Type B pancreatic cell (in vitro differentiated cells): Measurements from ENCODE around the gene GNG7. TPM values are rescaled to one million over a fixed set of nuclear protein-coding genes. Genes with fewer than 3 reads are reported as not detected.
A peak's percentile ranks its signal among the peaks of the same experiment; 100 is the strongest.
"Not testable (repeated sequence)": the region's sequence is repeated elsewhere in the genome, so short reads cannot be mapped to it uniquely, and the experiment has no call there.

ENCODE experiments used
- DNase-seq: peaks from one replicate; pipeline ENCODE4 v3.0.0; 2021; ENCODE audit warnings: mixed read lengths; ENCODE audit not compliant: unreplicated experiment; ENCODE audit errors: extremely low spot score
- H3K27ac Mint-ChIP-seq: 2 replicates; pipeline ENCODE4 v1.8.0; 2021; ENCODE audit warnings: mild to moderate bottlenecking, mixed read lengths
- H3K27me3 Mint-ChIP-seq: 2 replicates; pipeline ENCODE4 v1.8.0; 2021; ENCODE audit warnings: mixed read lengths
- H3K36me3 Mint-ChIP-seq: 2 replicates; pipeline ENCODE4 v1.8.0; 2021; ENCODE audit warnings: mixed read lengths
- H3K4me1 Mint-ChIP-seq: one replicate; pipeline ENCODE4 v1.8.0; 2021; ENCODE audit warnings: mixed read lengths; ENCODE audit not compliant: unreplicated experiment
- H3K4me3 Mint-ChIP-seq: 2 replicates; pipeline ENCODE4 v1.8.0; 2021; ENCODE audit warnings: mild to moderate bottlenecking, mixed read lengths
- H3K9me3 Mint-ChIP-seq: 2 replicates; pipeline ENCODE4 v1.8.0; 2021; ENCODE audit warnings: mixed read lengths
- total RNA-seq: library from RNA; stranded (reverse); gene quantifications from 2 replicates; pipeline ENCODE4 v1.2.1, GENCODE V29; 2021; ENCODE audit warnings: low replicate concordance
- TF ChIP-seq, protein P1 (sequence below): fragments of 200-600 bp; sonication (generic); conservative IDR thresholded peaks from 2 replicates; pipeline ENCODE4 v1.5.0; 2021; ENCODE audit warnings: antibody characterized with exemption, mild to moderate bottlenecking

The GNG7 gene
- total RNA-seq, 1 donor from 2014 or later = 12.2 TPM

DNA sequence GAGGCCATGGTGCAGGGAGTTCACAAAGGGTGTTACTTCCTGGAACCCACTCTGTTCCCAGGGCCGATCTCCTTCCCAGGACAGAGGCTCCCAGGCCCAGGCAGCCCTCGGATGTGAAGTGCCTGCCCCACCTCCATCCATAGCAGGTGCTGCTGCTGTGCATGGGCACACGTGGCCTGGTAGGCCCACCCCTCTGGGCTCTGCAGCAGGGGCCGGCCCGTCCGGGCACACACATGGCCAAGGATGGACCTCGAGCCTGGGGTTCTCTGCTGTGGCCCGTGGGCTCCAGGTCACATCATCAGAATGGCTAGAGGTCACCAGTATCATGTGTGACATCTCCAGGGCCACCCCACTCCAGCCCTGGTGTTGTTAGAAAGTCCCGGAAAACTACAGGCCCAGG is 154.8 kb downstream of the GNG7 start:
- Mint-ChIP-seq H3K4me1 (peaks cover 17% of the 10 kb centered on the region), H3K27me3 (no peaks in the 10 kb centered on the region), H3K27ac (no peak overlapping the region), H3K36me3 (no peaks in the 10 kb centered on the region), H3K4me3 (no peak overlapping the region), H3K9me3 (no peaks in the 10 kb centered on the region)
- no peak for DNase-seq
- TF ChIP-seq, protein P1, sequence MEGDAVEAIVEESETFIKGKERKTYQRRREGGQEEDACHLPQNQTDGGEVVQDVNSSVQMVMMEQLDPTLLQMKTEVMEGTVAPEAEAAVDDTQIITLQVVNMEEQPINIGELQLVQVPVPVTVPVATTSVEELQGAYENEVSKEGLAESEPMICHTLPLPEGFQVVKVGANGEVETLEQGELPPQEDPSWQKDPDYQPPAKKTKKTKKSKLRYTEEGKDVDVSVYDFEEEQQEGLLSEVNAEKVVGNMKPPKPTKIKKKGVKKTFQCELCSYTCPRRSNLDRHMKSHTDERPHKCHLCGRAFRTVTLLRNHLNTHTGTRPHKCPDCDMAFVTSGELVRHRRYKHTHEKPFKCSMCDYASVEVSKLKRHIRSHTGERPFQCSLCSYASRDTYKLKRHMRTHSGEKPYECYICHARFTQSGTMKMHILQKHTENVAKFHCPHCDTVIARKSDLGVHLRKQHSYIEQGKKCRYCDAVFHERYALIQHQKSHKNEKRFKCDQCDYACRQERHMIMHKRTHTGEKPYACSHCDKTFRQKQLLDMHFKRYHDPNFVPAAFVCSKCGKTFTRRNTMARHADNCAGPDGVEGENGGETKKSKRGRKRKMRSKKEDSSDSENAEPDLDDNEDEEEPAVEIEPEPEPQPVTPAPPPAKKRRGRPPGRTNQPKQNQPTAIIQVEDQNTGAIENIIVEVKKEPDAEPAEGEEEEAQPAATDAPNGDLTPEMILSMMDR = no peak

DNA sequence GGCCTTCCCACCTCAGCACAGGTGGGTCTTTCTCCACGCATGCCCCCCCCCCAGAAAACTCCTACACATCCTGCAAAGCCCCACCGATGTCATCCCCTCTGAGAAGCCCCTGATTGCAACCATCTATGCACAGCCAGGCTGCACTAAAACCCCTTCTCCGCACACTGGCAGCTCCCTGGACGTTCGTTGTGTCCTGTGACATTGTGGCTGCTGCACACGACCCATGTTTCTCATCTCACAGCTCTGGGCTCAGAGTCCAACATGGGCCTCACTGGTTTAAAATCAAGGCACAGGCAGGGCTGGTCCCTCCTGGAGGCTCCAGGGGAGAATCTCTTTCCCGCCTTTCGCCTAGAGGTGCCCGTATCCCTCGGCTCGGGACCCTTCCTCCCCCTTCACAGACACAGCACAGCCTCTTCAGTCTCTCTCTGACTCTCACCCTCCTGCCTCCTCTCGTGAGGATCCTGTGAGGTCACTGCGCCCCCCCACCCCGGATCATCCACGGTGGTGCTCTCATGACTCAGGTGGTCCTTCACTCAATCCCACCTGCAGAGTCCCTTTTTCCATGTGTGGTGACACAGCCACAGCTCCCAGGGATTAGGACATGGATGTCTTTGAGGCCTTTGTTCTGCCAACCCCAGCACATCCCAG is 155.3 kb downstream of the GNG7 start:
- no peaks in the 10 kb centered on the region for H3K27me3 Mint-ChIP-seq
- H3K4me1 Mint-ChIP-seq = peaks cover 21% of the 10 kb centered on the region
- H3K4me3 Mint-ChIP-seq = peak overlapping the region; percentile 40
- no peak for DNase-seq
- H3K9me3 Mint-ChIP-seq = no peaks in the 10 kb centered on the region
- TF ChIP-seq, protein P1 = no peak
- peak overlapping the region; percentile 63 for H3K27ac Mint-ChIP-seq
- H3K36me3 Mint-ChIP-seq = no peaks in the 10 kb centered on the region

DNA sequence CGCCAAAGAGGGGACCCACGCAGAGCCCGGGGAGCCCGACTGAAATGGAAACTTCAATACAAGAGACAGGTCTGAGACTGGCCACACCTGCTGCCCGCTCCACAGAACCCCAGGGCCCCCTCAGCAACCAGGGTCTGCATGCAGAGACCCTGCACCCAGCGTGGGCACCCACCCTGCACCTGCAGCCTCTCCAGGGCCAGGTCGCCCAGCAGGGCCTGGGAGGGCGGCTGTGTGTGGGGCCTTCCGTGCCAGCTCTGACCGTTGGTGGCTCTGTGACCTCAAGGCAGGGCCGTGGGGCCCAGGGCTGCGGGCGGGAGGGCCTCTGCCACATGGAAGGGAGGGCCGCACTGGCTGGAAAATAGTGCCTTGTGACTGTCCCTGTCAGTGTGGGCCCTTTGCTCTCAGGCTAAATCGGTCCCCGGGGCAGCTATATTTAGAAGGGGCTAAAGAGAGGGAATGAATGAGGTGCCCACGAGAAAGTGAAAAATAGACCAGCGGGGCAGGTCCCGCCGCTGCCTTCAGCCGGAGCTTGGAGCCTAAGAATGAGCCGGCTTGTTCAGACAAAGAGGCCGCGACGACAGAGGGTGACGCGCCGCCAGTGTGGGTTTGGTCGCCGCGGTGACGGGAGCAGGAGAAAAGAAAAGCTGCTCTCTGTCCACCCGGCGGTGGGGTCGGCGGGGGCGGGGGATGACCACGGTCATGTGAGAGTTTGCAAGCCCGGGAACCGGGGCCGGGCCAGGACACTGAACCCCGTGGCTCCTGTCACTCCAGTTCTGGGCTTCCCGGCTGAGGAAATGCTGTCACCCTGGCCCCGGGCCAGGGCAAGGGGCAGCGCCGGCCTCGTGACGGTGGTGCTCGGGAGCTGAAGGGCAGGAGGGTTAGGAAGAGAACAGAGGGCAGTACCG is 156.1 kb downstream of the GNG7 start:
- H3K27ac Mint-ChIP-seq = peak overlapping the region; percentile 86
- no peaks in the 10 kb centered on the region for H3K27me3 Mint-ChIP-seq
- peak overlapping the region; percentile 49 for H3K4me3 Mint-ChIP-seq
- TF ChIP-seq, protein P1 = no peak
- H3K9me3 Mint-ChIP-seq = no peaks in the 10 kb centered on the region
- H3K4me1 Mint-ChIP-seq = peaks cover 22% of the 10 kb centered on the region
- H3K36me3 Mint-ChIP-seq = no peaks in the 10 kb centered on the region
- no peak for DNase-seq

DNA sequence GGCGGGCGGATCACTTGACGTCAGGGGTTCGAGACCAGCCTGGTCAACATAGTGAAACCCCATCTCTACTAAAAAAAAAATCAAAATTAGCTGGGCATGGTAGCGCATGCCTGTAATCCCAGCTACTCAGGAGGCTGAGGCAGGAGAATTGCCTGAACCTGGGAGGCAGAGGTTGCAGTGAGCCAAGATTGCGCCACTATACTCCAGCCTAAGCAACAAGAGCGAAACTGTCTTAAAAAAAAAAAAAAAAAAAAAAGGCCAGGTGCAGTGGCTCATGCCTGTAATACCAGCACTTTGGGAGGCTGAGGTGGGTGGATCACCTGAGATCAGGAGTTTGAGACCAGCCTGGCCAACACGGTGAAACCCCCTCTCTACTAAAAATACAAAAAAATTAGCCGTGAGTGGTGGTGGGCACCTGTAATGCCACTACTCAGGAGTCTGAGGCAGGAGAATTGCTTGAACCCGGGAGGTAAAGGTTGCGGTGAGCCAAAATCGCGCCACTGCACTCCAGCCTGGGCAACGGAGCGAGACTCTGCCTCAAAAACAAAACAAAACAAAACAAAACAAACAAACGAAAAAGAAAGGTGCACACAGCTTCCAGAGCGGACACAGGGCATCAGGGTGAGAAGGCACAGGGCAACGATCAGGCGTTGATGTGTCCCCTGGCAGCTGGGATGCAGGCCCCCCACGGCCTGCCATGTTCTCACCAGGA is 156.9 kb downstream of the GNG7 start:
- H3K4me3 Mint-ChIP-seq, H3K36me3 Mint-ChIP-seq, H3K27me3 Mint-ChIP-seq, H3K9me3 Mint-ChIP-seq, DNase-seq: not testable (repeated sequence)
- H3K27ac Mint-ChIP-seq = peak overlapping the region; percentile 44
- peaks cover 22% of the 10 kb centered on the region for H3K4me1 Mint-ChIP-seq

DNA sequence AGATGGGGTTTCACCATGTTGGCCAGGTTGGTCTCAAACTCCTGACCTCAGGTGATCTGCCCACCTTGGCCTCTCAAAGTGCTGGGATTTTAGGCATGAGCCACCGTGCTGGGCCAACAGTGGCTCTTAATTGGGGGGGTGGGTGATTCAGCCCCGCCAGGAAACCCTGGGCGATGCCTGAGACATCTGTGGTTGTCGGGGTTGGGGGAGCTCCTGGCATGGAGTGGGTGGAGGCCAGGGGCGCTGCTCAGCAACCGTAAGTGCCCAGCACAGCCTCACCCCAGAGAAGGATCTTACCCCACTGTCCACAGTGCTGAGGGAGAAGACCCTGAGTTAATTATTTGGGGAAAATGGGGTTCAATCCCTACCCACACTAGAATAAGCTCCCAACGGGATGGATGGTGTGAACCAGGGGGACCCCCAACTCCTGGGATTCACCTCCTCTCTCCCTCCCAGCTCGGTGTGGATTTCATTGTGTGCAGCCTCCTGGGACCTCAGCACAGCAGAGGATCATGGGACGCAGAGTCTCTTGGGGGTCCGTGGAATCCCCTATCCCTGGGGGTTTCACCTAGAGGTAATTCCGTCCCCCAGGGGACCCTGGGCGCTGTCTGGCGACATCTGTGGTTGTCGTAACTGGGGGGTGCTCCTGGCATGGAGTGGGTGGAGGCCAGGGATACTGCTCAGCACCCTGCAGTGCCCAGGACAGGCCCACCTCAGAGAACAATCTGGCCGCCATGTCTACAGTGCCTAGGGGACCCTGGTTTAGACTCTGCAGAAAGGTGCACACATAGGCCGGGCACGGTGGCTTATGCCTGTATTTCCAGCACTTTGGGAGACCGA is 157.7 kb downstream of the GNG7 start:
- peaks cover 22% of the 10 kb centered on the region for H3K4me1 Mint-ChIP-seq
- DNase-seq = no peak
- TF ChIP-seq, protein P1 = no peak
- H3K36me3 Mint-ChIP-seq = no peaks in the 10 kb centered on the region
- no peak overlapping the region for H3K27ac Mint-ChIP-seq
- no peak overlapping the region for H3K4me3 Mint-ChIP-seq
- no peaks in the 10 kb centered on the region for H3K27me3 Mint-ChIP-seq
- no peaks in the 10 kb centered on the region for H3K9me3 Mint-ChIP-seq
